ENCODE data around the gene SPSB3.

Gene SPSB3

GRCh38 chr16:1741553-1742165 lies 40.7 kb downstream of the SPSB3 start:
- no peak for TF ChIP-seq FOXP2 (optimal IDR thresholded peaks at IDR 0.05; ENCODE audit: borderline replicate concordance, extremely low read depth, extremely low read length, insufficient read depth)
- TF ChIP-seq TAF1 (IDR thresholded peaks at IDR 0.05; ENCODE audit: borderline replicate concordance, insufficient read depth, low read length) = no peak
- no peak for TF ChIP-seq POLR2AphosphoS5 (IDR thresholded peaks at IDR 0.05; ENCODE audit: low read depth, low read length)
- TF ChIP-seq SIN3A (IDR thresholded peaks at IDR 0.05; ENCODE audit: borderline replicate concordance, insufficient read depth, low read length) = no peak
- TF ChIP-seq REST (IDR thresholded peaks at IDR 0.05; ENCODE audit: insufficient read depth in 1 of 2, low read depth in 2 of 2, low read length in 2 of 2) = no peak

GRCh38 chr16:1740781-1741490 lies 41.4 kb downstream of the SPSB3 start:
- TF ChIP-seq REST (IDR thresholded peaks at IDR 0.05; ENCODE audit: insufficient read depth in 1 of 2, low read depth in 2 of 2, low read length in 2 of 2) (no peak), FOXP2 (optimal IDR thresholded peaks at IDR 0.05; ENCODE audit: borderline replicate concordance, extremely low read depth, extremely low read length, insufficient read depth) (no peak), SIN3A (IDR thresholded peaks at IDR 0.05; ENCODE audit: borderline replicate concordance, insufficient read depth, low read length) (no peak), POLR2AphosphoS5 (IDR thresholded peaks at IDR 0.05; ENCODE audit: low read depth, low read length) (no peak), TAF1 (IDR thresholded peaks at IDR 0.05; ENCODE audit: borderline replicate concordance, insufficient read depth, low read length) (no peak)

GRCh38 chr16:1740234-1740633 lies 42.1 kb downstream of the SPSB3 start:
- no peak for TF ChIP-seq REST (IDR thresholded peaks at IDR 0.05; ENCODE audit: insufficient read depth in 1 of 2, low read depth in 2 of 2, low read length in 2 of 2)
- no peak for TF ChIP-seq SIN3A (IDR thresholded peaks at IDR 0.05; ENCODE audit: borderline replicate concordance, insufficient read depth, low read length)
- no peak for TF ChIP-seq TAF1 (IDR thresholded peaks at IDR 0.05; ENCODE audit: borderline replicate concordance, insufficient read depth, low read length)
- TF ChIP-seq POLR2AphosphoS5 (IDR thresholded peaks at IDR 0.05; ENCODE audit: low read depth, low read length) = no peak
- no peak for TF ChIP-seq FOXP2 (optimal IDR thresholded peaks at IDR 0.05; ENCODE audit: borderline replicate concordance, extremely low read depth, extremely low read length, insufficient read depth)

- TF ChIP-seq FOXP2 (optimal IDR thresholded peaks at IDR 0.05; ENCODE audit: borderline replicate concordance, extremely low read depth, extremely low read length, insufficient read depth) (no peak), REST (IDR thresholded peaks at IDR 0.05; ENCODE audit: insufficient read depth in 1 of 2, low read depth in 2 of 2, low read length in 2 of 2) (no peak)
Observed at GRCh38 chr16:1734816-1735215, 47.6 kb downstream of the SPSB3 start.
